Measurements from ENCODE around the gene SLC1A2. TPM values are rescaled to one million over a fixed set of nuclear protein-coding genes. Genes with fewer than 3 reads are reported as not detected.

The SLC1A2 gene
- total RNA-seq, 1 donor from 2014 or later: 0.25 TPM

- H3K79me2 ChIP-seq (ENCODE audit: insufficient read depth, low read length): peaks cover 63% of the 10 kb centered on the region
- Mint-ChIP-seq H3K4me1 (ENCODE audit: low read depth, unreplicated experiment) (peaks cover under 1% of the 10 kb centered on the region), H3K4me3 (ENCODE audit: unreplicated experiment) (no peak overlapping the region), H3K27ac (ENCODE audit: unreplicated experiment) (no peak overlapping the region), H3K9me3 (ENCODE audit: unreplicated experiment) (peaks cover 3% of the 10 kb centered on the region), H3K27me3 (ENCODE audit: low read depth, unreplicated experiment) (no peaks in the 10 kb centered on the region), H3K36me3 (ENCODE audit: low read depth, unreplicated experiment) (peaks cover 21% of the 10 kb centered on the region)
- no peak overlapping the region for H2AFZ ChIP-seq (ENCODE audit: low read depth, low read length)
- no peaks in the 10 kb centered on the region for H3K9me3 ChIP-seq (ENCODE audit: insufficient read depth, low read depth, low read length)
- no peak overlapping the region for H3K9ac ChIP-seq (ENCODE audit: low read length)
- FAIRE-seq (no peak), DNase-seq (ENCODE audit: low read depth) (no peak)
- TF ChIP-seq EZH2 (IDR thresholded peaks at IDR 0.05; ENCODE audit: insufficient read depth, low read length) (no peak), CTCF (IDR thresholded peaks at IDR 0.05; ENCODE audit: insufficient read depth, low read depth, low read length) (no peak)
- H3K27me3 ChIP-seq (ENCODE audit: insufficient read depth, low read length): no peaks in the 10 kb centered on the region
- peaks cover 5% of the 10 kb centered on the region for H3K4me1 ChIP-seq (ENCODE audit: insufficient read depth, low read length)
- H4K20me1 ChIP-seq (ENCODE audit: insufficient read depth, low read length): peaks cover 7% of the 10 kb centered on the region
- no peak overlapping the region for H3K27ac ChIP-seq (ENCODE audit: low read depth, low read length)
- no peak overlapping the region for H3K4me3 ChIP-seq (ENCODE audit: insufficient read depth, low read depth, low read length)
- H3K36me3 ChIP-seq (ENCODE audit: insufficient read depth, low read length): peaks cover 59% of the 10 kb centered on the region
- no peak overlapping the region for H3K4me2 ChIP-seq (ENCODE audit: low read length)
Measured at GRCh38 chr11:35208795-35209194, 210.6 kb downstream of the SLC1A2 start.

- no peaks in the 10 kb centered on the region for H3K4me1 ChIP-seq (ENCODE audit: insufficient read depth, low read length)
Measured at GRCh38 chr11:35207471-35208403, 211.6 kb downstream of the SLC1A2 start.

More at GRCh38 chr11:35207471-35208403, 211.6 kb downstream of the SLC1A2 start:
- Mint-ChIP-seq H3K9me3 (ENCODE audit: unreplicated experiment) (peaks cover 3% of the 10 kb centered on the region), H3K36me3 (ENCODE audit: low read depth, unreplicated experiment) (peaks cover 21% of the 10 kb centered on the region), H3K27me3 (ENCODE audit: low read depth, unreplicated experiment) (no peaks in the 10 kb centered on the region), H3K4me1 (ENCODE audit: low read depth, unreplicated experiment) (no peaks in the 10 kb centered on the region), H3K27ac (ENCODE audit: unreplicated experiment) (no peak overlapping the region), H3K4me3 (ENCODE audit: unreplicated experiment) (no peak overlapping the region)
- Histone ChIP-seq H3K4me2 (ENCODE audit: low read length) (no peak overlapping the region), H3K79me2 (ENCODE audit: insufficient read depth, low read length) (peaks cover 72% of the 10 kb centered on the region), H4K20me1 (ENCODE audit: insufficient read depth, low read length) (peaks cover 11% of the 10 kb centered on the region), H3K9me3 (ENCODE audit: insufficient read depth, low read depth, low read length) (no peaks in the 10 kb centered on the region), H3K9ac (ENCODE audit: low read length) (no peak overlapping the region), H3K36me3 (ENCODE audit: insufficient read depth, low read length) (peaks cover 64% of the 10 kb centered on the region), H3K27ac (ENCODE audit: low read depth, low read length) (no peak overlapping the region), H2AFZ (ENCODE audit: low read depth, low read length) (no peak overlapping the region), H3K27me3 (ENCODE audit: insufficient read depth, low read length) (no peaks in the 10 kb centered on the region), H3K4me3 (ENCODE audit: insufficient read depth, low read depth, low read length) (no peak overlapping the region)
- no peak for DNase-seq (ENCODE audit: low read depth)
- TF ChIP-seq EZH2 (IDR thresholded peaks at IDR 0.05; ENCODE audit: insufficient read depth, low read length) (no peak), CTCF (IDR thresholded peaks at IDR 0.05; ENCODE audit: insufficient read depth, low read depth, low read length) (no peak)
- peak; percentile 80 for FAIRE-seq
